Stimulated activated CD8-positive, alpha-beta memory T cell treated with anti-CD3 and anti-CD28 coated beads, Interleukin-15, amount 100 ng/mL, for 4 hours (primary cell): ENCODE results near the gene EIF4E3.

Source experiments
- DNase-seq, 2 donors: peaks; one replicate each; pipeline ENCODE4 v3.0.0-alpha.2; 2020; ENCODE audit warnings: low read depth in 2 of 2

Gene EIF4E3

GRCh38 chr3:71647751-71648150 lies 77.5 kb downstream of the EIF4E3 start:
- DNase-seq = no peak

DNA sequence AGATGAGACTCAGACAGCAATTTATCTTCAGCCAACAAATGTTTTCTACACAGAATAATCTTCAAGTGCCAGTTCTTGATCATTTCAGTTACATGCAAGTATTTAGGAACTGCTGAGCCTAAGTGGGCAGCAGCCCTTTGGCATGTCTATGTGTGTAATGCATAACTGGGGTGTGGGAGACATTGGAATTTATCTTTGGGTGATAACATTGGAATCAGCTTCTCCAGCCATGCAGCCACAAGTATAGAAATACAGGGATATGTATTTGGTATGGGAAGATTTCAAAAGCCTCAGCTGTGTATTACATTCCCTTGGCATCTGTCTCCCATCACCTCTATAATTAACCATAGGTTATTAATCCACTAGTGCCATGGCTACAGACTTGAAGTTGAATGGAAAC lies 78.2 kb downstream of the EIF4E3 start:
- DNase-seq = no peak

DNA sequence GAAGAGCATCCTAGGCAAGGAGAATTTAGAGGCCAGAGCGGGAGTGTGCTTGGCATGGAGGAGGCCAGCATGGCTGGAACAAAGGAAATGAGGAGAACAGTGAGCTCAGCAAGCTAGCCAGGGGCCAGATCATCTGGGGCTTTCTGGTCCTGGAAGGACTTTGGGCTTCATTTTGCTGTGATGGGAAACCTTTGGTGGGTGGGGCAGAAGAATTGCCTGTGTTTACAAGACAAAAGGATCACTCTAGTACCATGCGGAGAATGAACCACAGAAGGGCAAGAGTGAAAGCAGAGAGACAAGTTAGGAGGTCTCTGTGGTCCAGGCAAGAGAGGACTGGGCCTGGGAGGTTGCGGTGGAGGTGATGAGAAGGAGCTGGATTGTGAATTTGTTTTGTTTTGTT lies 80.1 kb downstream of the EIF4E3 start:
- DNase-seq = no peak

GRCh38 chr3:71641674-71642073 lies 83.5 kb downstream of the EIF4E3 start:
- DNase-seq = no peak

GRCh38 chr3:71640331-71640983 lies 84.7 kb downstream of the EIF4E3 start:
- no peak for DNase-seq

DNA sequence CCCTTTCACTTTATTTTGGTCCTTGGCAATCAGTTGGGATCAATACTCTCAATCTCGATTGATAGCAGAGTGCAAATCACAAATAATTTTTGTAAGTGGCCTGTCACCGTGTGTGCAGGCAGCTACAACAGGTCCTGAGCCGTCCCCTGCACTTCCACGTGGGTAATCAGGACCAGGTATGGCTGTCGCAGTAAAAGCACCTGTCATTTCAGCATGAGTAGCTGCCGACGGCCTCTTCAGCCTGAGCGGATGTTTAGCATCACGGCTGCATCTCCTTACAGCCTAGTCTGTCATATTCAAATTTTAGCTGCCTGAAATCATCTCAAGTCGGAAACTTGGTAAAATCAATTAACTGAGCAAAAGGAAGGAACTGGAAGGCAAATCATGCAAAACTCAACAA lies 88.7 kb downstream of the EIF4E3 start:
- DNase-seq = no peak

GRCh38 chr3:71636001-71636400 lies 89.2 kb downstream of the EIF4E3 start:
- DNase-seq = no peak

- no peak for DNase-seq
Observed at GRCh38 chr3:71634671-71635070, 90.5 kb downstream of the EIF4E3 start.

- DNase-seq = no peak
Observed at GRCh38 chr3:71629711-71630110, 95.5 kb downstream of the EIF4E3 start.

DNA sequence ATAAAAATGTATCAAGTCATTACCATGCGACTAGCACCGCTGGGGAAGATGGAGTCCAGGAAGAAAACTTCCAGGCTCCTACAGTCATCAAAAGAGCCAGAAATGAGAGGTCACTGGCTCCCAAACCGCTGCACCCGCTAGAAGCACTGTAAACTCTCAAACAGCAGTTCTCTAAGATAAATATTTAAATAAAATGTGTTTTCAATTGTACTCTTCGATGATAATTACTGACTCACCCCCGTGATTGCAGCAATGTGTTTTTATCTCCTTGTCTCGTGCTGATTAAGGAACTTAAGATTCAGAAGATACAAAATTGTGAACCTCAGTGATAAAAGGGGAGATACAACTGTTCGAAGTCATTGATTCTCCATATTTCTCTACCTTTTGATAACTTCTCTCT lies 95.9 kb downstream of the EIF4E3 start:
- no peak for DNase-seq

DNA sequence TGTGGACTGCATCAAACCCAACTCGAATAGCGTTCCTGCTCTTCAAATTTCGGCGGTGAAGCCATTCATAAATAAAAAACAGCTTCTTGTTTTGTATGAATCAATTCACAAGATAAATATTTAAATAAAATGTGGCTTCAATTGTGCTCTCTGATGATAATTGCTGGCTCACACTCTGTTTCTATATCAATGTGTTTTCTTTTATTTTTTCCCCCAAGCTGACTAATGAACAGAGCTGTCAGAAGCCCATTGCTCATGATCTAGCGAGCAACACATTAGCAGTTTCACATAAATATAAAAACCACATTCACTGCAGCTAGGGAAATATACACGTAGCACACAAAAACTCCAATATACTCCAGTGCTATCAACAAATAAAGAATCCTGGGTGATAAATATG lies 96.7 kb downstream of the EIF4E3 start:
- DNase-seq = no peak

GRCh38 chr3:71625676-71626075 lies 99.5 kb downstream of the EIF4E3 start:
- no peak for DNase-seq
